ENCODE results near the gene TSACC.

DNA sequence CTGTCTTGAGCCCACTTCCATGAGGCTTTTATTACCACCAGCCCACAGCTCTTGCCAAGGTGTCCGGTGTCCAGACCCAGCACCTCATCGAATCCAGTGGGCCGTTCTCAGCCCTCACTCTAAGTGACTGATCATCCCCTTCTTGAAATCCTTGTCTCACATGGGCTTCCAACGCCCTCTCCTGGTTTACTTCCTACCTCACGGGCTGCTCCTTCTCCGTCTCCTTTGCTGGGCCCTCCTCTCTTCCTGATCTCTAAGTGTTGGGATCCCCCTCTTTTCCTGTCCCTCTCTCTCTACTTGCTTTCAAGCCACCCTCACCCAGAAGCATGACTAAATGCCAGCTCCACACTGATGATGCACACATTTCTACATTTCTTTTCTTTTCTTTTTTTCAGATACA is 21.6 kb downstream of the TSACC start:
- TF ChIP-seq POLR2A (IDR thresholded peaks at IDR 0.05; ENCODE audit: extremely low read depth, insufficient read length) = no peak
- TF ChIP-seq, protein P1, sequence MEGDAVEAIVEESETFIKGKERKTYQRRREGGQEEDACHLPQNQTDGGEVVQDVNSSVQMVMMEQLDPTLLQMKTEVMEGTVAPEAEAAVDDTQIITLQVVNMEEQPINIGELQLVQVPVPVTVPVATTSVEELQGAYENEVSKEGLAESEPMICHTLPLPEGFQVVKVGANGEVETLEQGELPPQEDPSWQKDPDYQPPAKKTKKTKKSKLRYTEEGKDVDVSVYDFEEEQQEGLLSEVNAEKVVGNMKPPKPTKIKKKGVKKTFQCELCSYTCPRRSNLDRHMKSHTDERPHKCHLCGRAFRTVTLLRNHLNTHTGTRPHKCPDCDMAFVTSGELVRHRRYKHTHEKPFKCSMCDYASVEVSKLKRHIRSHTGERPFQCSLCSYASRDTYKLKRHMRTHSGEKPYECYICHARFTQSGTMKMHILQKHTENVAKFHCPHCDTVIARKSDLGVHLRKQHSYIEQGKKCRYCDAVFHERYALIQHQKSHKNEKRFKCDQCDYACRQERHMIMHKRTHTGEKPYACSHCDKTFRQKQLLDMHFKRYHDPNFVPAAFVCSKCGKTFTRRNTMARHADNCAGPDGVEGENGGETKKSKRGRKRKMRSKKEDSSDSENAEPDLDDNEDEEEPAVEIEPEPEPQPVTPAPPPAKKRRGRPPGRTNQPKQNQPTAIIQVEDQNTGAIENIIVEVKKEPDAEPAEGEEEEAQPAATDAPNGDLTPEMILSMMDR (IDR thresholded peaks at IDR 0.05; ENCODE audit: low read depth, low read length) = no peak
